Mucosa of stomach (tissue), 1 donor: ENCODE results near the gene LRRC26.
"Not testable (repeated sequence)": the region's sequence is repeated elsewhere in the genome, so short reads cannot be mapped to it uniquely, and the experiment has no call there.

Source experiments
- H3K27me3 ChIP-seq: one replicate; pipeline ENCODE4 v1.7.0; 2013; ENCODE audit warnings: mild to moderate bottlenecking, low read length; ENCODE audit not compliant: control insufficient read depth, insufficient read depth
- H3K36me3 ChIP-seq: one replicate; pipeline ENCODE4 v1.7.0; 2013; ENCODE audit warnings: low read length; ENCODE audit not compliant: control insufficient read depth, insufficient read depth
- H3K4me1 ChIP-seq: one replicate; pipeline ENCODE4 v1.7.0; 2013; ENCODE audit warnings: mild to moderate bottlenecking, low read length; ENCODE audit not compliant: control insufficient read depth, insufficient read depth
- H3K4me3 ChIP-seq: one replicate; pipeline ENCODE4 v1.7.0; 2013; ENCODE audit warnings: low read length
- H3K9ac ChIP-seq: one replicate; pipeline ENCODE4 v1.7.0; 2013; ENCODE audit warnings: mild to moderate bottlenecking, low read length, moderate library complexity
- H3K9me3 ChIP-seq: one replicate; pipeline ENCODE4 v1.7.0; 2013; ENCODE audit warnings: mild to moderate bottlenecking, low read length, moderate library complexity; ENCODE audit not compliant: control insufficient read depth
- donor health status: Pancreatic carcinoma.

Gene LRRC26

GRCh38 chr9:137128158-137128861 is 41.5 kb downstream of the LRRC26 start:
- peak overlapping the region; percentile 70 for H3K9ac ChIP-seq
- peak overlapping the region; percentile 77 for H3K4me3 ChIP-seq
- H3K36me3 ChIP-seq, result no peaks in the 10 kb centered on the region
- peaks cover 25% of the 10 kb centered on the region for H3K4me1 ChIP-seq
- no peaks in the 10 kb centered on the region for H3K9me3 ChIP-seq
- no peaks in the 10 kb centered on the region for H3K27me3 ChIP-seq

DNA sequence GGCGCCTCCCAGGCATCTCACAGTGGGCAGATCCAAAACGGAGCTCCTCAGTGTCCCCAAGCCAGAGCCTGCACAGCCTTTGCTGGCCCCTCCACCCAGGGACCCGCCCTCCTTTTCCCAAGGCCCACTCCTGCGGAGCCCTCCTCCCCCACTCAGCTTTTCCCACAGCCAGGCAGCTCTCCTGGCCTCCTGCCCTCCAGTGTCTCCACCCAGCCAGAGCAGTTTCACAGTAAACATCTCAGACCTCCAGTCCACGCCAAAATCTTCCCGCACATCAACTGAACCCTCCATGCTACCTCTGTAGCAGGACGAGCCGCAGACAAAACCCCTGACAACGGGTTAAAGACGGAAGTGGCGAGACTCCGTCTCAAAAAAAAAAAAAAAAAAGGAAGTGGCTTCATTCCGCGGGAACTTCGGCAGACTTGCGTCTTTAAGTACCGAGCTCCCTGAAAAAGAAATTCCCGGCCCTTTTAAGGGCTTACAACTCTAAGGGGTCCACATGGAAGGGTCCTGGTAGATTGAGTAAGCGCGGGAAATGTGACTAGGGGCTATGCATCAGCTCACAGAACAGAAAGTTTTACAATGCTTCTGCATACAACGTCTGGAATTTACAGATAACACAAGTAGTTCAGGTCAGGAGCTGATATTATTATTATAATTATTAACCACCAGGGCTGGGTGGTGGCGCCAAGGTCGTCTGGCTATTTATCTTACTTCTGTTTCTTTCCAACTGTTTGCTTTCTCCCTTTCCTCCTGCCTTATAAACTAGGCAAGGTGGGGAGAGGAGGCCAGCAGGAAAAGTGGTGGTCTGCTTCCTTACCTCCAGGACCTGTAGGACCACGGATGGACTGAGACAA is 42.3 kb downstream of the LRRC26 start:
- no peaks in the 10 kb centered on the region for H3K9me3 ChIP-seq
- peaks cover 25% of the 10 kb centered on the region for H3K4me1 ChIP-seq
- H3K27me3 ChIP-seq, result no peaks in the 10 kb centered on the region
- H3K9ac ChIP-seq, result peak overlapping the region; percentile 70
- no peaks in the 10 kb centered on the region for H3K36me3 ChIP-seq
- H3K4me3 ChIP-seq, result peak overlapping the region; percentile 77

DNA sequence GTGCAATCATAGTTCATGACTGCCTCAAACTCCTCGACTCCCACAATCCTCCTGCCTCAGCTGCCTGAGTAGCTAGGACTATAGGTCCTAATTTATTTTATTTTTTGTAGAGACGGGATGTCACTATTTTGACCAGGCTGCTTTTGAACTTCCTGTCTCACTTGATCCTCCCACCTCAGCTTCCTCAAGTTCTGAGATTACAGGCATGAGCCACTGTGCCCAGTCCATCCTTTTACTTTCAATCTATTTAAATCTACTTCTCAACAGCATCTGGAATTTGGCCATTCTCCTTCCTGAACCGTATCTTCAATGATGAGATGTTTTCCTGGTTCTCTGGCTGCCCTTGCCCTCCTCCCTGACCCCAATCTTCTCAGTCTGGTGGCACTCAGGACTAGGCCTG is 43.1 kb downstream of the LRRC26 start:
- Histone ChIP-seq H3K36me3 (no peaks in the 10 kb centered on the region), H3K4me3 (peak overlapping the region; percentile 18), H3K27me3 (no peaks in the 10 kb centered on the region), H3K9ac (peak overlapping the region; percentile 70), H3K4me1 (peaks cover 25% of the 10 kb centered on the region), H3K9me3 (no peaks in the 10 kb centered on the region)

DNA sequence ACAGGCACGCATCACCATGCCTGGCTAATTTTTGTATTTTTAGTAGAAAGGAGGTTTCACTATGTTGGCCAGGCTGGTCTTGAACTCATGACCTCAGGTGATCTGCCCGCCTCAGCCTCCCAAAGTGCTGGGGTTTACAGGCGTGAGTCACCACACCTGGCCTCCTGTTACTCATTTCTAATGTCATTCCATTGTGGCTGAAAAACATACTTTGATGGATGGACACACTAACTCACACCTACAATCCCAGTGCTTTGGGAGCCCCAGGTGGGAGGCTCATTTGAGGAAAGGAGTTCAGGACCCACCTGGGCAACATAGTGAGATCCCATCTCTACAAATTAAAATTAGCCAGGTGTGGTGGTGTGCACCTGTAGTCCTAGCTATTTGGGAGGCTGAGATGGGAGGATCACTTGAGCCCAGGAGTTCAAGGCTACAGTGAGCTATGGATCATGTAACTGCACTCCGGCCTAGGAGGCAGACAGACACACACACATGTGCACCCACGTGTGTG is 45.8 kb downstream of the LRRC26 start:
- H3K4me1 ChIP-seq, result peaks cover 20% of the 10 kb centered on the region
- not testable (repeated sequence) for H3K9ac ChIP-seq, H3K27me3 ChIP-seq, H3K9me3 ChIP-seq, H3K36me3 ChIP-seq, H3K4me3 ChIP-seq

DNA sequence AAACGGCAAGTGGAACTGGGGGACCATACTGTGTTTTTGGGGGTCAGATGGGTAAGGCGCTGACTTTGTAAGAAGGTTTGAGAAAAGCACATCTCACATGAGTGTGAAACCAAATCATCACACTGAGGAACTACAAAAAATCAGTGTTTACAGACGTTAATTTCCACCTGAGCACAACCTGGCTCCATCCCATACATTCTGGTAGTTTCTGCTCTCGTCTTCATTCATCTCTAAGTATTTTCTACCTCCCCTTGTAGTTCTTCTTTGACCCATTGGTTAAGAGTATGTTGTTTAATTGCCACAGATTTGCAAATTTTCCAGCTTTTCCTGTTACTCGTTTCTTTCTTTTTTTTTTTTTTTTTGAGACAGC is 46.4 kb downstream of the LRRC26 start:
- Histone ChIP-seq H3K9ac (no peak overlapping the region), H3K27me3 (no peaks in the 10 kb centered on the region), H3K9me3 (no peaks in the 10 kb centered on the region), H3K4me3 (no peak overlapping the region), H3K36me3 (no peaks in the 10 kb centered on the region), H3K4me1 (peaks cover 17% of the 10 kb centered on the region)

DNA sequence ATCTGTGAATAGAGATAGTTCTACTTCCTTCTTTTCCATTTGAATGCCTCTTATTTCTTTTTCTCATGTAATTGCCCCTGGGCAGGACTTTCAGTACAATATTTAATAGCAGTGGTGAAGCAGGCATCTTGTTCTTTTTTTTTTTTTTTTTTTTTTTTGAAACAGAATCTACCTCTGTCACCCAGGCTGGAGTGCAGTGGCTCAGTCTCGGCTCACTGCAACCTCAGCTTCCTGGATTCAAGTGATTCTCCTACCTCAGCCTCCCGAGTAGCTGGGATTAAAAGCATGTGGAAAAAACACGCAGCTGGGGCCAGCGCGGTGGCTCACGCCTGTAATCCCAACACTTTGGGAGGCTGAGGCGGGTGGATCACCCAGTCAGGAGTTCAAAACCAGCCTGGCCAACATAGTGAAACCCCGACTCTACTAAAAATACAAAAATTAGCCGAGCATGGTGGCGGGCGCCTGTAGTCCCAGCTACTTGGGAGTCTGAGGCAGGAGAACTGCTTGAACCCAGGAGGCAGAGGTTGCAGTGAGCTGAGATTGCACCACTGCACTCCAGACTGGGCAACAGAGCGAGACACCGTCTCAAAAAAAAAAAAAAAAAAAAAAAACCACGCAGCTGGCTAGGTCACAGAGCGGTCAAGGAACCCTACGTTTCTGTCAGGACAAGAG is 46.9 kb downstream of the LRRC26 start:
- not testable (repeated sequence) for H3K9me3 ChIP-seq, H3K4me3 ChIP-seq, H3K27me3 ChIP-seq, H3K9ac ChIP-seq, H3K36me3 ChIP-seq
- H3K4me1 ChIP-seq, result peaks cover 12% of the 10 kb centered on the region

DNA sequence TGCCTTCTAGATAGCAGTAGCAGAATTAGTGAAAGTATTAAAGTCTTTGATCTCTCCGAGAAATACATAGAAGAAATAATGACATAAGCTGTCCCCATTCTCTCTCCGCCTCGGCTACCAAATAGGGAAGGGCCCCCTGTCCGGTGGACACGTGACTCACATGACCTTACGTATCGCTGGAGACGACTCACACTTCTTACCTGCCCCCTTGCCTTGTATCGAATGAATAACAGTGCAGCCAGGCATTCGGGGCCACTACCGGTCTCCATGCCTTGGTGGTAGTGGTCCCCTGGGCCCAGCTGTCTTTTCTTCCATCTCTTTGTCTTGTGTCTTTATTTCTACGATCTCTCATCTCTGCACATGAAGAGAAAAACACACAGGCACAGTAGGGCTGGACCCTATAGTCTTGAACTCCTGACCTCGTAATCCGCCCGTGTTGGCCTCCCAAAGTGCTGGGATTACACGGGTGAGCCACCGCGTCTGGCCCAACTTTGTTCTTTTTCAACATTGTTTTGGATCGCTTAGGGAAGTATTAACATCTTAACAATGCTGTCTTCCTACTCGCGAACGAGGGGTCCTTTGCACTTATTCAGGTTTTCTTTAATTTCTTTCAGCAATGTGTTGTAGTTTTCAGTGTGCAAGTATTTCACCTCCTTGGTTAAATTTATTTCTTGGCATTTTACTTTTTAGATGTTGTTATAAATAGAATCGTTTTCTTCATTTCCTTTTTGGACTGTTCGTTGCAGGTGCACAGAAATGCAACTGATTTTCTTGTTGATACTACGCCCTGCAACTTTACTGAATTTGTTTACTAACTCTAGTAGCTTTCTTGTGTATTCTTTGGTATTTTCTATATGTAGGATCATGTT is 47.7 kb downstream of the LRRC26 start:
- not testable (repeated sequence) for H3K27me3 ChIP-seq, H3K9me3 ChIP-seq, H3K36me3 ChIP-seq, H3K9ac ChIP-seq, H3K4me3 ChIP-seq, H3K4me1 ChIP-seq
